ENCODE measurements around the gene TMEM269. TPM values are rescaled to one million over a fixed set of nuclear protein-coding genes. Genes with fewer than 3 reads are reported as not detected.

The TMEM269 gene
- total and polyA plus RNA-seq, 10 of the 15 experiments (the other 5 are each of a cell fraction or from before 2014, with no cell fraction given): 0.02 to 0.26 (median 0.06) TPM; not detected in 2

- TF ChIP-seq E4F1 (IDR thresholded peaks at IDR 0.05; ENCODE audit: borderline replicate concordance, partially characterized antibody) (no peak), BACH1 (IDR thresholded peaks at IDR 0.05; ENCODE audit: borderline replicate concordance) (peak; percentile 39; the same call in 1 of the 2 replicates), GATAD2B (conservative IDR thresholded peaks at IDR 0.05; ENCODE audit: low read depth) (peak; percentile 69), POU2F2 (IDR thresholded peaks at IDR 0.05; ENCODE audit: borderline replicate concordance, low read depth, low read length) (peak; percentile 24; the same call in 2 of the 3 replicates), LARP7 (IDR thresholded peaks at IDR 0.05) (peak; percentile 70), ELK1 (IDR thresholded peaks at IDR 0.05; ENCODE audit: low read depth, low read length) (peak; percentile 59; the same call in 1 of the 2 replicates), TCF12 (IDR thresholded peaks at IDR 0.05; ENCODE audit: low read depth, low read length) (no peak), FOXK2 (IDR thresholded peaks at IDR 0.05) (no peak), POLR2AphosphoS2 (IDR thresholded peaks at IDR 0.05; ENCODE audit: low read depth, low read length) (0 out of 2 replicates have a peak, but pooled peaks have one; percentile 12), SREBF2 (IDR thresholded peaks at IDR 0.05; ENCODE audit: low read length) (0 out of 2 replicates have a peak, but pooled peaks have one; percentile 29), SKIL (IDR thresholded peaks at IDR 0.05; ENCODE audit: low read depth, poor library complexity, severe bottlenecking) (peak; percentile 72), NFYA (IDR thresholded peaks at IDR 0.05; ENCODE audit: borderline replicate concordance, low read depth, low read length) (peak; percentile 58), ZSCAN29 (IDR thresholded peaks at IDR 0.05) (0 out of 2 replicates have a peak, but pooled peaks have one; percentile 7), E2F4 (IDR thresholded peaks at IDR 0.05; ENCODE audit: low read depth, low read length) (no peak), ZNF274 (IDR thresholded peaks at IDR 0.05; ENCODE audit: insufficient read depth, insufficient read length) (no peak), JUND (IDR thresholded peaks at IDR 0.05; ENCODE audit: low read depth, low read length) (no peak), NR2F1 (conservative IDR thresholded peaks at IDR 0.05) (peak; percentile 69; the same call in 1 of the 2 replicates), KLF5 (IDR thresholded peaks at IDR 0.05; ENCODE audit: partially characterized antibody) (peak; percentile 37), RFX5 (IDR thresholded peaks at IDR 0.05; ENCODE audit: low read depth, low read length) (peak; percentile 22; the same call in 1 of the 2 replicates), POLR2A (IDR thresholded peaks at IDR 0.05; ENCODE audit: low read depth, low read length) (peak; percentile 90), CBFB (IDR thresholded peaks at IDR 0.05; ENCODE audit: low read depth) (0 out of 2 replicates have a peak, but pooled peaks have one; percentile 48), RB1 (IDR thresholded peaks at IDR 0.05; ENCODE audit: borderline replicate concordance) (peak; percentile 78; the same call in 1 of the 2 replicates)
These were observed 61.7 kb downstream of the TMEM269 start, which contains the start of gene ZNF691 (continued) for GRCh38 chr1:42846257-42847110.

Measured in GM12878 (cell line).